Activated T-cell treated with anti-CD3 and anti-CD28 coated beads for 4 hours (primary cell): ENCODE results near the gene ME1.
"Not testable (repeated sequence)": the region's sequence is repeated elsewhere in the genome, so short reads cannot be mapped to it uniquely, and the experiment has no call there.

Experiments used
- DNase-seq: peaks from one replicate; pipeline ENCODE4 v3.0.0-alpha.2; 2020

ME1 gene

DNA sequence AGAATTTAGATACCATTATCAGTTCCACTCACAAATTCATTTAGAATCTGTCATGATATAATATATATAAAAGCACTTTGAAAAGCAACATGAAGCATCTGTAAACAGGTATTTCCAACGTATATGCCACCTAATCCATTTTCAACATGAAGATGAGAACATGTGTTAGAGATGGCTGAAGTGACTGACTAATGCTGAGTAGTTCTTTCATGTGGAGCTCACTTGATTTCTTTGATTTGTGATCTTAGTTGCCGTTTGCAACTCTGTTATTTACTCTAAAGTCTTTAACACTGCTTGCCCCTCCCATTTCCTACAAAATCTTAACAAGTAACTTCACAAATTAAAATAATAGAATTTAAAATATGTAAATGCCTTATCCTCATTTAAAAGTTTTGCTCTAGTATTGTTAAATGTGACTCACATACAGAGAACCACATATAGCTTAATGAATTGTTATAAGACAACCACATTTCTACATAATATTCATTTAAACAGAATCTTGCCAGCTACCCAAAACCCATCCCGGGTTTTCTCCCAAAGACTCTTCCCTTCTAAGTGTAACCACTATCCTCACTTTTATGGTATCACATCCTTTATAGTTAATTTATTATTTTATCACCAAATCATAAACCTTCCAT is 78.3 kb downstream of the ME1 start:
- DNase-seq = no peak

DNA sequence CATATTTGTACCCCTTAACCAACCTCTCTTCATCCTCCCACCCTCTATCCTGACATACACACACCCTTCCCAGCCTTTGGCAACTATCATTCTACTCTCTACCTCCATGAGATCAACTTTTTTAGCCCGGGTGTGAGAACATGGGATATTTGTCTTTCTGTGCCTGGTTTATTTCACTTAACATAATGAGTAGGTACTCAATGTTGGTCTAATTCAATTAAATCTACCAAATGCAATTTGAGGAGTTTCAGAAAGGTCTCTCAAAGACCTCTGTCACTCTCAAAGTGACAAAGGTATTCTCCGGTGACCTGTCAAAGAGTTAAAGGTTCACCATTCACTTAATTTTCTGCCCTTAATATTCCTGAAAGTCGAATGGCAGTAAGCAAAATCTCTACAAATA is 87.7 kb downstream of the ME1 start:
- no peak for DNase-seq

DNA sequence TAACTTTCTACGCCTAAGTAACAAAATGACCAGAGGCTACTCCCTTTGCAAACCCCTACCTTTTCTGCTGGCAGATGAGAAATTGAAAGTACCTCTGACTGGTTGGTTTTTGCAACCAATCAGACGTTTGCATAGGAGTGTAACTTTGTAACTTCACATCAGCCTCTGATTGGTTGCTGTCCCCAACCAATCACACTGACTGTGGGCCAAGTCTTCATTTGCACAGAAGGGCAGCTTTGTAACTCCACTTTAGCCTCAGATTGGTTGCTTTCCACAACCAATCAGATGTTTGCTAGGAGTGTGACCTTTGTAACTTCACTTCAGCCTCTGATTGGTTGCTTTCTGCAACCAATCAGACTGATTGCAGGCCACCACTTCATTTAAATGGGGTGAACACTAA is 89.1 kb downstream of the ME1 start:
- no peak for DNase-seq

DNA sequence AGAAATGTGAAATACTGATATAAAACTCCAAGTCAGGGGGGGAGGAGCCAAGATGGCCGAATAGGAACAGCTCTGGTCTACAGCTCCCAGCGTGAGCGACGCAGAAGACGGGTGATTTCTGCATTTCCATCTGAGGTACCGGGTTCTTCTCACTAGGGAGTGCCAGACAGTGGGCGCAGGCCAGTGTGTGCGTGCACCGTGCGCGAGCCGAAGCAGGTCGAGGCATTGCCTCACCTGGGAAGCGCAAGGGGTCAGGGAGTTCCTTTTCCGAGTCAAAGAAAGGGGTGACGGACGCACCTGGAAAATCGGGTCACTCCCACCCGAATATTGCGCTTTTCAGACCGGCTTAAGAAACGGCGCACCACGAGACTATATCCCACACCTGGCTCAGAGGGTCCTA is 96.9 kb downstream of the ME1 start:
- not testable (repeated sequence) for DNase-seq

DNA sequence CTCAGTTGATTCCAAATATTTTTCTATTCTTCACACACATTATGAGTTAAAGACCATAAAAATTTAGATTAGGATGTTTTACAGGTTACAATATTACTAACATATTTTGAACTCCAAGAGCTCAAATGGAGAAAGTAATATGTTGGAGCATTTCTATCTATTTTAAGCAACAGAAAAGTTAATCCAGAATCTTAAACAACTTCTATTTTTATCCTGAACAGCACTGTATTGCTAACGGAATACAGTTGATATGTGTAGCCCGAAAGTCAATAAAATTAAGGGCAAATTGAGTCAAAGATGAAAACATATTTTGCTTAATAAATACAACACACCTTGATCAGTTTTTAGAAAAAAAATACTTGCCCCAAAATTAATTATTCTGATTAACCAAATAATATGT is 97.4 kb downstream of the ME1 start:
- no peak for DNase-seq

DNA sequence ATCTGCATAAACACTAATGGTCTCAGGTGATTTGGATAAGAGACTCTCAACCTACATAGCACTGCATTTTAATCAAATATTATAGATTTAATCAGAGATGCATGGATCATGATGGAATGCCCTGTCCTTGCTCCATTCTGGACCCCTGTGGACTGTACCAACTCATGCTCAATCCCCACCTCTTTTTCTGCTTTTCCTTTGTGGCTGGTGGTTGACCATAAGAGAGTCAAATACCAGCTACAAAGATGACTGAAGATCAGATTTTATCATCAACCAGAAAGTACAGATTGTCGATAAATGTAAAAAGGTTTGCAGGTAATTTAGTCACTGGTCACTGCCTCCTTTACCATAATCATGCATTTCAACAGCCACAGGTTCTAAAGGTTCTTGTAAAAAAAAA is 116.2 kb downstream of the ME1 start:
- no peak for DNase-seq

DNA sequence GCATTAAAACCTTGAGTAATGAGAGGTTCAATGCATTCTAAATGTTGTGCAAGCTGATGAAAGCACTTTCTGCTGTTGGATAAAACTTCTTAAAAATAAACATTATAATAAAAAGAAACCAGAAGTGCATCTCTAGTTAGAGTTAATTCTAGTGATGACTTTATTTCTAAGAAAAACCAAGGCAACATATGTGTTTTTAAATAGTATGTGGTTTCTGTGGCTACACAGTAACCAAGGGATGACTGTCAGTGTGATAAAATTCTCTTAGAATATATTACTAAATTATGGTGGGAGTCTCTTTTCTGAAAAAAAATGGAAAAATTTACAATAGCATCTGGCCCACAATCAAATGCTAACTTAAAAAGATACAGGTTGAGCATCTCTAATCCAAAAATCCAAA is 117.0 kb downstream of the ME1 start:
- no peak for DNase-seq

DNA sequence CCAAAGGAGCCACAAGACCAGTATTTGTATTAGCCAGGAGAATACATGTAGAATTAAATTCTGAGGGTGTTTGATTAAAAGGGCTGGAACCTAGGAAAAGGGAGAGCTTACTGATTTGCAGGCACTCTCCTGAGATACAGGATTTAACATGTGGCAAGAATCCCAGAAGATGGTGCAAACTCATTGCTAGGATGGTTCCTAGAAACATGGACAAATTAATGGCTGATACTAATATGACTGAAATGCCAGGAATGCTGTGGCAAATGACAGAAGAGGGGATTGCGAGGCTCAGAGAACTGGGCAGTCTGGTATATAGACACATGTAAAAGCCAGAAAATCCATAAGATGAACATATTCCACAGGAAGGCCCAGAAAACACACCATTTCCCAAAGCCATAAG is 119.6 kb downstream of the ME1 start:
- DNase-seq = no peak

DNA sequence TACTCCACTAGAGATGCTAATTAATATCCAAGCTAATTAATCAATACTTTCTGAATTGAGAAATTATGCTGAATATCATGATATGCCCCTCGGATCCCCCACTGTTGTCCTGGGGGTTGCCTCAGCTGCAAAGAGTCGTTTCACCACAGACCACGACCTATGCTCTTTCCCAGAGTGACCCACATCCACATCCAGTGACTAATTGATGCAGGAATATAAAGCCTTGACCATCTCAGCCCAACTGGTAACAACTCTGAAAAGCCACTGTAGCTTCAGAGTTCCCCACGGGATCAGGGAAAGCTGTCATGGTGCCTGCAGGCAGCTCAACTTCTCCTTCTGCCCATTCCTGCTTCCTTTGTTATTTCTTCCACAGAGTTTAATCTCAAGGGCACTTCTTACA is 120.8 kb downstream of the ME1 start:
- no peak for DNase-seq

DNA sequence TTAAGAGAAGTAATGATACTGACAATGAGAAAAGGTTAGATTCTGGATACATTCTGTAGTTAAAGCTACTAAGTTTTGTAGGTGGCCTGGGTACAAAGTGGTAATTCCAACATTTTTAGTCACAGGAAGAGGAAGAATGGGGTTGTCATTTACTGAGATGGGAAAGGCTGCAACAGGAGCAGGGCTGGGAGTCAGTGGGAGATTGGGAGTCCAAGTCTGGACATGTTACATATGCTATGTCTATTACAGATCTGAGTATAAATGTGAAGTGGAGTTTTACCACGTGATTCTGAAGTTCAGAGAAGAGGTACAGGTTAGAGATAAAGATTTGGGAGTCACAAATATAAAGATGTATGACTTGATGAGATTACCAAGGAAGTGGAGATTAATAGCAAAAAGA is 121.5 kb downstream of the ME1 start:
- DNase-seq = no peak

DNA sequence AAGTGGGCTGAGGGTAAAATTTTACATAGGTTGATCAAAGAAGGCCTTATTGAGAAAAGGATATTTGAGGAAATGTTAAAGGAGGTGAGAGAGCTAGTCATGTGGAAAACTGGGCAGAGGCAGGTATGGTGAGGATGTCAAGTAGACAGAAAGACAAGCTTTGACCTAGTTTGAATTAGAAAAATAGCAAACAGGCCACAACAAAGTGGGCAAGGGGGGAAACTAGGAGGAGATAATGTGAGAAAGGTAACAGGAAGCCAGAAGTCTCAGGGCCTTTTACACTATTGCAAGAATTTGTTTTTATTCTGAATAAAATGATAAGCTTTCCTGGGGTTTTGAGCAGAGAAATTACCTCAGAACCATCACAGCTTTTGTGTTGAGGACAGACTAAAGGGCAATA is 122.0 kb downstream of the ME1 start:
- no peak for DNase-seq

DNA sequence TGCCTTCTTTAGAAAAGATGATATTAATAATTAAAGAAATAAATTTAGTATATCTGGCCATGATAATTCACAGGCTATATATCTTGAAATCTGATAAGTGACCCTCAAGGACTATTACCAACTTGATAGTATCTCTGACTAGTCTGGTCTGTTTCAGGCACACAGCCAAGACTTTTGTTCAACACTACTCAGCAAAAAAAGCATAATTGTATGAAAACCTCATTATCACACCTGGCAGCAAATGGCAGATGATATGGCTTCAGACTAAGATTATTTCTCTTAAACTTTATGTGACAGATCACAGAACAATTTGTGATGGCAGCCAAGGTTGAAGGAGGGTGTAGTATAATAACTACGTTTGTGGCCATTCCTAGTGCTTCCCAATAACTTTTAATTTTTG is 123.0 kb downstream of the ME1 start:
- DNase-seq = no peak

DNA sequence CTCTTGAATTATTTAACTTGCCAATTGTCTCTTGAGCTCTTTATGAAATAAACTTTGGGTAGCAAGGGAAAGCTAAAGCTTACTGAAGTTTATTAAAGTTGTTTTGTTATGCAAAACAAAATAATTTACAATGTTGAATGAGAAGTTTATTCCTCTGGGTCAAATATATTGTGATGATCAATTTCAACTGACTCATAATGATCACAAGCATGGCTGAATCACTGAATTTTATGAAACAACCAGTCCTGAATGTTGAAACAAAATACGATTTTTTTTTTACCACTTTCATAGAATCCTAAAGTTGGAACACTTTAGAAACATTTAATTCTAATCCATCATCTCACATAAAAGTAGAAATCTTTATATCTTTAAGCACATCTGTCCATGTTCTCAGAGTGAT is 127.4 kb downstream of the ME1 start:
- DNase-seq = no peak

DNA sequence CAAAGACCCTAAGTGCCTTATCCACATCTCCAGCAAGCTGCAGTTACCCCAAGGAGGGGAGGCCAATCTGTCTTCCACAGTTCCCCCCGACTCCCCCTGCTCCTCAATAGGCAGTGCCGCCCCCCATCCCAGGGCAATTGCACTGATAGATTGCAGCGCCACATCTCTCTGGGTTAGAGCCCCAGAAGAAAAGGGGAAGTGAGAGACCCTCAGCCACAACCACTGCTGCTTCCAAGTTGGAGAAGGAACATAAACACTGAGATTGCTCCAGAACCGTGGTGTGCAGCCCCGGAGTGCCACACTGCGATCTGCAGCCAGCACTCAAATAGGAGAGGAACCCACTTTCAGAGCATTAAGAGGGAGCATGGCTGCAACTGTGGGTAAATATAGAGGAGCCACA is 136.2 kb downstream of the ME1 start:
- no peak for DNase-seq

DNA sequence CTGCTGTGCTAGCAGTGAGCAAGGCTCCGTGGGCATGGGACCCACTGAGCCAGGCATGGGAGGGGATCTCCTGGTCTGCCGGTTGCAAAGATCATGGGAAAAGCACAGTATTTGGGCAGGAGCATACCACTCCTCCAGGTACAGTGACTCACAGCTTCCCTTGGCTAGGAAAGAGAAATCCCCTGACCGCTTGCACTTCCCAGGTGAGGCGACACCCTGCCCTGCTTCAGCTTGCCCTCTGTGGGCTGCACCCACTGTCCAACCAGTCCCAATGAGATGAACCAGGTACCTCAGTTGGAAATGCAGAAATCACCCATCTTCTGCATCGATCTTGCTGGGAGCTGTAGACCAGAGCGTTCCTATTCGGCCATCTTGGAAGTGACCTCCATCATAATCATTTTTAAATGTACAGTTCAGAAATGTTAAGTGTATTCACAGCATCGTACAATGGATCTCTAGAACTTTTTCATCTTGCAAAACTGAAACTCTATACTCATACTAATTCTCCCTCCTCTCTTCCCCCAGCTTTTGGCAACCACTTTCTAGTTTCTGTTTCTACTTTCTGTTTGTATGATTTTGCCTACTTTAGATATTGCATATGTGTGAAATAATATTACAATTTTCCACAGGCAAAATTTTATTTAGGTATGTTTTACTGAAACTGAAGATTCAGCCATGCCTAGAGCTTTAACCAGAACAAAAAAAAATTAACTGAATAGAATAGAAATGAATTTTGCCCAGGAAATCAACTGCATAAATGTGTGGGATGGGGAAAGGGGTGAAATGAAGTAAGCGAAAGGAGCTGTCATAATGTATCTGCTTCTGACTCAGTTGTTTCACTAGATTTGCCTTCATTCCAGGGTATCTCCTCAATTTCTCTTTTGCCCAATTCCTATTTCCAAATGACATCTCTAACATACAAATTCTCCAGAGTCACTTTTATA is 137.7 kb downstream of the ME1 start:
- no peak for DNase-seq

DNA sequence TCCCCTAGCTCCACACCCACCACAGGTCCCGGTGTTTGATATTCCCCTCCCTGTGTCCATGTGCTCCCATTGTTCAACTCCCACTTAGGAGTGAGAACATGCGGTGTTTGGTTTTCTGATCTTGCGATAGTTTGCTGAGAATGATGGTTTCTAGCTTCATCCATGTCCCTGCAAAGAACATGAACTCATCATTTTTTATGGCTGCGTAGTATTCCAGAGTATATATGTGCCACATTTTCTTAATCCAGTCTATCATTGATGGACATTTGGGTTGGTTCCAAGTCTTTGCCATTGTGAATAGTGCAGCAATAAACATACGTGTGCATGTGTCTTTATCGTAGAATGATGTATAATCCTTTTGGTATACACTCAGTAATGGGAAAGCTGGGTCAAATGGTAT is 143.6 kb downstream of the ME1 start:
- not testable (repeated sequence) for DNase-seq

DNA sequence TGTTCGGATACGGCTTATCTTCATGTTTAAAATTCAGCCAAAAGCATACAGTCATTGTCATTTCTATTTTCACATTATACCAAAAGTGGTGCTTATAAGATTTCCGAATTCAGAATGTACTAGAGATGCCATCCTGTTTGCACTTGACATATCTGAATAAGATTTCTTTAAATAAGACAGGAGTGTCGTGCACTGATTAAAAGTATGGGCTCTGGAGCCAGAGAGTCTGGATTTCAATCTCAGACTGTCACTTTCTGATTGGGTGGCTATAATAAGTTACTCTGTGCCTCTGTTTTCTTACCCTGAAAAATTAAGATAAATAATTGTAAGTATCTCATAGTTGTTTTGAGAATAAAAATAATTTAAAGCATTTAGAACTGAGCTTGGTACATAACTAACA is 144.9 kb downstream of the ME1 start:
- DNase-seq = no peak

DNA sequence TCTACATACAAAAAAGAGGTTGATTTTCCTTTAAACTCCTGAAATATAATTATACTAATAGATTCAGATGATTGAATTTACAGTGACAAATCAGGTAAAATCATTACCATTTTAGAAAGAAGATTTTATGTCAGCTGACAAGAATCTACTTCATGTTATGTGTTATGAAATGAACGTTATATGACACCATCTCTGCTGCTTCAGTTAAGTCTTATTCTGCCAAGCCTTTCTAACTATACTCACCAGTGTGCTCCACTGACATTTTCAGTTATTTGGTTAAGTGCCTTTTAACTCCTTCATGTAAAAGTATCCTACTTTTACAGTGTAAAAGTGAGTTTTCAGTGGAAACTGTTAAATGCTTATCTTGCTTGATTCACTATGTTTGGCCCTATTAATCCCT is 157.3 kb downstream of the ME1 start:
- DNase-seq = no peak

DNA sequence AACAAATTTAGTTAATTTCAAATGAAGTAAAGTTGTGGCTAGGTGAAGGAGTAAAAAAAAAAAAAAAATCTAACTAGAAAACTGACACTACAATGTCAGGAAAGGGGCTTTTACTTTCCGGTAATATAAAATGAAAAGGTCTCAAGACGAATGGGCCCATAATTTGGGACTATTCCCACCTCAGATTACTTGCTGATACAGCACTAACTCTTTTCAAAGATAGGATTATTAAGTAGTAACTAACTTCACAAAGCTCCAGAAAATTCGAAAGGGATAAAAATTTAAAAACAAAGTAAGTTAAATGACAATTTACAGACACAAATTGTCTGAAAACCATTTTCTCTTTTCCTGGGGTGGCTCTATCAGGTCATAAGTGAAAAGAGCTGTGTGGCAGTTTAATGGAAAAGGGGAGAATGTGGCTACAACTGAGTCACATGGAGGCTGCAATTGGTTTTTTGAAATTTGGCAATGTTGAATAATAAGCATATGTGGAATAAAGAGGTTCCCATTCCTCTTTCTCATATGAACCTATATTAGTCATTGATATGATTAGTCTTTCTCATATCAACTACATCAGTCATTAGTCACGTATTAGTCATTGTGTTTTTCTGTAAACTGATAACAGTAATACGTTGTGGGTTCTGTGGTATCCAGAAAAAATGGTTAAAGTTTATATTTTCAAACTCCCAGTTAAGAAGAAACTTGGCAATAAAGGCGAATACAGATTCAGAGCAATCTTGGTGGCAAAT is 159.7 kb downstream of the ME1 start:
- no peak for DNase-seq

DNA sequence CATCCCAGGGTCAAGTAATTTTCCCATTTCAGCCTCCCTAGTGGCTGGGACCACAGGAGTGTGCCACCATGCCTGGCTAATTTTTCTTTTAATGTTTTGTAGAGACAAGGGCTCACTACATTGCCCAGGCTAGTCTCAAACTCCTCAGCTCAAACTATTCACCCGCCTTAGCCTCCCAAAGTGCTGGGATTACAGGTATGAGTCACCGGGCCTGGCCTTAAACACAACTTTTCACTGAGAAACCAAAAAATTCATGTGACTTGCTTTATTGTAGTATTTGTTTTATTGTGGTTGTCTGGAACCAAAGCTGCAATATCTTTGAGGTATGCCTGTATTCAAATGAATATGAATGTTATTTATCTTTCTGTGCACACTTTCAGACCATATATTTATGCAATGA is 165.5 kb downstream of the ME1 start:
- no peak for DNase-seq

DNA sequence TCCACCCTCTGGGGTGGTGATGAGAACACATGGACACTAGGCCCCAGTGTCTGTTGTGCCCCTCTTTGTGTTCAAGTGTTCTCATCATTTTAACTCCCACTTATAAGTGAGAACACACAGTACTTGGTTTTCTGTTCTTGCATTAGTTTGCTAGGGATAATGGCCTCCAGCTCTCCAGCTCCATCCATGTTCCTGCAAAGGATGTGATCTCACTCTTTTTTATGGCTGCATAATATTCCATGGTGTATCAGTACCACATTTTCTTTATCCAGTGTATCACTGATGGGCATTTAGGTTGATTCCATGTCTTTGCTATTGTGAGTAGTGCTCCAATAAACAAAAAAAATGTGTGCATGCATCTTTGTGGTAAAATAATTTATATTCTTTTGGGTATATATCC is 170.3 kb downstream of the ME1 start:
- no peak for DNase-seq

DNA sequence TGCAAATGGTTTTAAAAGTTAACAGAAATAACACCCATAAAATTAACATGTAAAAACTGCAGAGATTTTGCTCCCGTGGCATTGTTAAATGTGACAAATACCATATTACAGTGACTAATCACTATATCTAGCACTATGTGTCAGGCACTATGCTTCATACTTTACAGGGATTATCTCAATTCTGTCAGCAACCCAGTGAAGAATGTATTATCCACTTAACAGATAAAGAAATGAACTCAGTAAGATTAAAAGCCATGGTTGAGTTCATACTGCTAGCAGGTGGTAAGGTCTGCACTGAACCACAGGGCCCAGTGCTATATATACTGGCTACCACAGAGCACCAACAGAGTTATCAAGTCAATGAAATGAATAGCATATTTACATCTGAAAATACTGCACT is 172.3 kb downstream of the ME1 start:
- DNase-seq = no peak

DNA sequence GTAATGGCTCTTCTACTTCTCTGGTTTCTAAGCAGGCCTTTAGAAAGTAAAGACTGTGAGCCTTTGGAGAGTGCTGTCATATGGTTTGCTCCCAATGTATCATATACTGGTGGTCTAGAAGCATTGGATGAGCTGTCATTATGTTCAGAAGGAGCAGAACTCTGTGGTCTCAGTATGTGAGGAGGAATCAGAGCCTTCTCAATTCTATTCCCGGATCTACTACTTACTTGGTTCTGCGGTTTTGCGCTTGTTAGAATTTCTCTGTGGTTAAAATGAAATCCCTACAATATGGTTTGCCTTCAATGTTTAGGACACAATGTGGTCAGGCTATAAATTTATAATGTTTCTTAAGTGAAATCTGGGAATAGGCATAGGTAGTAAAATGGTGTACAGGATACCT is 173.1 kb downstream of the ME1 start:
- DNase-seq = no peak

DNA sequence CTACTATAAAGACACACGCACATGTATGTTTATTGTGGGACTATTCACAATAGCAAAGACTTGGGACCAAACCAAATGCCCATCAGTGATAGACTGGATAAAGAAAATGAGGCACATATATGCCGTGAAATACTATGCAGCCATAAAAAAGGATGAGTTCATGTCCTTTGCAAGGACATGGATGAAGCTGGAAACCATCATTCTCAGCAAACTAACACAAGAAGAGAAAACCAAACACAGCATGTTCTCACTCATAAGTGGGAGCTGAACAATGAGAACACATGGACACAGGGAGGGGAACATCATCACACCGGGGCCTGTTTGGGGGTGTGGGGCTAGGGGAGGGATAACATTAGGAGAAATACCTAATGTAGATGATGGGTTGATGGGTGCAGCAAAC is 174.1 kb downstream of the ME1 start:
- not testable (repeated sequence) for DNase-seq
